HepG2 (cell line): ENCODE results near the gene CASP3. TPM values are rescaled to one million over a fixed set of nuclear protein-coding genes. Genes with fewer than 3 reads are reported as not detected.

ENCODE experiments used
- ATAC-seq: fragments of 200-7000 bp; cut with Tn5 transposase; 3 replicates; pipeline ENCODE4 v1.9.1; 2020; ENCODE audit warnings: mild to moderate bottlenecking, moderate library complexity
- BruUV-seq: library from RNA; stranded (reverse); fragments of 400-500 nt; replicated peaks from 2 replicates; lab custom pipeline; 2021; lab: Mats Ljungman, UMichigan
- CTCF ChIA-PET: fragments of 300-600 bp; formaldehyde crosslinking; extraction: SDS; loops from one replicate; lab custom pipeline; 2021; ENCODE audit warnings: low total read pairs, inconsistent platforms, low intra/inter-chr PET ratio; lab: Yijun Ruan, JAX
- POLR2A ChIA-PET: fragments of 350-600 bp; sonication (Branson Sonifier 250); formaldehyde crosslinking; loops from one replicate; lab custom pipeline; 2020; ENCODE audit warnings: antibody characterized with exemption, inconsistent platforms; lab: Yijun Ruan, JAX
- DNase-seq: peaks from one replicate; pipeline ENCODE4 v3.0.0-alpha.2; 2015; ENCODE audit warnings: low spot score
- FAIRE-seq: peaks from 3 replicates; lab custom pipeline; 2011; peaks lifted over from hg19 to GRCh38; lab: Jason Lieb, UNC
- H2AFZ ChIP-seq: one replicate; pipeline ENCODE4 v1.6.1; 2011; ENCODE audit warnings: low read length, inconsistent platforms
- H3K27ac ChIP-seq: fragments of 300-600 bp; 3 replicates; pipeline ENCODE4 v1.8.0; 2011; ENCODE audit warnings: mixed run types, mild to moderate bottlenecking, mixed read lengths, low read length, inconsistent platforms; ENCODE audit not compliant: insufficient read depth; ENCODE audit errors: extremely low read length
- H3K27me3 ChIP-seq, 2 experiments: fragments of 200-600 bp in 1 of 2; 2 replicates in 1 of 2; 3 replicates in 1 of 2; pipeline versions ENCODE4 v1.6.0 to v1.8.0; 2011; ENCODE audit warnings: low read length in 2 of 2, mild to moderate bottlenecking in 2 of 2, moderate library complexity in 2 of 2, inconsistent platforms in 1 of 2; ENCODE audit not compliant: insufficient read depth in 2 of 2, control insufficient read depth in 1 of 2
- H3K36me3 ChIP-seq, 2 experiments: fragments of 200-600 bp in 1 of 2; replicated peaks in 1 of 2; 2 replicates in 1 of 2; 3 replicates in 1 of 2; pipeline versions ENCODE4 v1.5.1 to v1.8.0; 2011; ENCODE audit warnings: low read length in 2 of 2, inconsistent platforms in 1 of 2; ENCODE audit not compliant: insufficient read depth in 2 of 2, control insufficient read depth in 1 of 2
- H3K4me1 ChIP-seq: 2 replicates; pipeline ENCODE4 v1.5.1; 2012; ENCODE audit warnings: low read length, inconsistent platforms; ENCODE audit not compliant: insufficient read depth
- H3K4me2 ChIP-seq: 2 replicates; pipeline ENCODE4 v1.6.0; 2011; ENCODE audit warnings: low read depth, low read length, inconsistent platforms
- H3K4me3 ChIP-seq, 3 experiments: fragments of 200-600 bp in 1 of 3; sonication (generic), shearing (Covaris generic) in 1 of 3; replicated peaks in 1 of 3; 2 replicates each; pipeline ENCODE4 v1.5.1; 2011 to 2016; ENCODE audit warnings: low read length in 3 of 3, inconsistent platforms in 2 of 3, low read depth in 2 of 3, mild to moderate bottlenecking in 2 of 3, control low read depth in 1 of 3, mixed read lengths in 1 of 3; ENCODE audit not compliant: insufficient read depth in 1 of 3
- H3K79me2 ChIP-seq: one replicate; pipeline ENCODE4 v1.6.1; 2011; ENCODE audit warnings: low read length, inconsistent platforms; ENCODE audit not compliant: insufficient read depth
- H3K9ac ChIP-seq: 2 replicates; pipeline ENCODE4 v1.6.0; 2011; ENCODE audit warnings: mild to moderate bottlenecking, low read depth, low read length, inconsistent platforms; ENCODE audit not compliant: insufficient read depth
- H3K9me3 ChIP-seq: 2 replicates; pipeline ENCODE4 v1.5.1; 2012; ENCODE audit warnings: mild to moderate bottlenecking, low read length
- H4K20me1 ChIP-seq: 2 replicates; pipeline ENCODE4 v1.6.0; 2011; ENCODE audit warnings: inconsistent platforms, mild to moderate bottlenecking, low read length, moderate library complexity; ENCODE audit not compliant: insufficient read depth
- STAG1 ChIP-seq: sonication (generic); formaldehyde crosslinking; IDR thresholded peaks from 2 replicates; pipeline ENCODE4 v1.4.0; 2020; ENCODE audit warnings: missing genetic modification reagents
- ZFP36L1 ChIP-seq: sonication (generic); formaldehyde crosslinking; IDR thresholded peaks from 2 replicates; pipeline ENCODE4 v1.8.0; 2022; ENCODE audit warnings: mild to moderate bottlenecking, missing genetic modification reagents, moderate library complexity
- WGBS: methylation state at CpG from one replicate; pipeline ENCODE4 v1.1.6; 2017; ENCODE audit warnings: low lambda C conversion rate; 5-methylcytosine and 5-hydroxymethylcytosine counted together
- in situ Hi-C: cut with HindIII; loops from 2 replicates; pipeline ENCODE4 v1.10.0; 2017; ENCODE audit warnings: low pct_unique_long_range_greater_than_20kb; ENCODE audit not compliant: extremely low pct_ligation_motif_present
- intact Hi-C: fragments of 100-400 bp; cut with micrococcal nuclease; formaldehyde crosslinking; loops from one replicate; pipeline ENCODE4 v1.10.0; 2022; ENCODE audit not compliant: unreplicated experiment
- polyA plus RNA-seq, 8 experiments: library from polyadenylated mRNA; depleted of rRNA in 3 of 8; stranded (reverse) in 7 of 8; unstranded in 1 of 8; fragments of >200 nt; fragmentation: Illumina TruSeq in 4 of 8; extraction: Trizol in 4 of 8; gene quantifications; 2 replicates each; pipeline versions ENCODE4 v1.2.1 to v1.2.3, GENCODE V29; 2011 to 2016; ENCODE audit warnings: low read depth in 4 of 8, missing spikeins in 1 of 8, mixed read lengths in 1 of 8; ENCODE audit not compliant: insufficient read depth in 1 of 8
- total RNA-seq, 5 experiments: library from RNA; depleted of rRNA; stranded (reverse); fragments of >200 nt; fragmentation: Illumina TruSeq; extraction: Trizol; gene quantifications; 2 replicates each; pipeline ENCODE4 v1.2.3, GENCODE V29; 2016; ENCODE audit warnings: low read depth in 1 of 5
- TF ChIP-seq, protein P1 (sequence below): sonication (generic); formaldehyde crosslinking; IDR thresholded peaks from 2 replicates; pipeline ENCODE4 v1.5.1; 2020; ENCODE audit warnings: mild to moderate bottlenecking, missing genetic modification reagents, borderline replicate concordance

Gene CASP3
- total and polyA plus RNA-seq, 2 of the 13 experiments (the other 11 are each of a cell fraction or from before 2014, with no cell fraction given): 26.0 to 77.8 TPM

DNA sequence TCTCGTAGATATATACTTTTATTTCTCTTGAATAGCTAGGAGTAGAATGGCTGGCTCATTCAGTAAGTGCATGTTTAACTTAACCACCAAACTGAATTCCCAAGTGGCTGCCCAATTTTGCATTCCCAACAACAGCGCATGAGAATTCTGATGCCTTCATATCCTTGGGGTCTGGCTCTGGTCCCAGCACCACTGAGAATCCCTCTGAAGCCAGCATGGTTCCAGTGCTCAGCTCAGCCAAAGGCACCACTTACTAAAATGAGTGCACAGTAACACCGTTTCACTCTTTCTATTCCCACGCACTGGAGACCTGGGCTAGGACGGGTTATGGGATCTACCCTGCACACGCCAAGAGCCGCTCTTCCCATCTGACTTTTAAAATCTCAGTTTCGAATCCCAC lies 60.4 kb downstream of the CASP3 start:
- H3K4me3 ChIP-seq: no peak overlapping the region
- no peaks in the 10 kb centered on the region for H3K4me1 ChIP-seq
- H3K36me3 ChIP-seq: no peaks in the 10 kb centered on the region
- H4K20me1 ChIP-seq: no peaks in the 10 kb centered on the region
- no peaks in the 10 kb centered on the region for H3K27me3 ChIP-seq
- ATAC-seq (no peak), DNase-seq (no peak), FAIRE-seq (no peak)
- TF ChIP-seq ZFP36L1 (CRISPR knock-in tag): no peak
- no peak for TF ChIP-seq STAG1
- TF ChIP-seq, protein P1, sequence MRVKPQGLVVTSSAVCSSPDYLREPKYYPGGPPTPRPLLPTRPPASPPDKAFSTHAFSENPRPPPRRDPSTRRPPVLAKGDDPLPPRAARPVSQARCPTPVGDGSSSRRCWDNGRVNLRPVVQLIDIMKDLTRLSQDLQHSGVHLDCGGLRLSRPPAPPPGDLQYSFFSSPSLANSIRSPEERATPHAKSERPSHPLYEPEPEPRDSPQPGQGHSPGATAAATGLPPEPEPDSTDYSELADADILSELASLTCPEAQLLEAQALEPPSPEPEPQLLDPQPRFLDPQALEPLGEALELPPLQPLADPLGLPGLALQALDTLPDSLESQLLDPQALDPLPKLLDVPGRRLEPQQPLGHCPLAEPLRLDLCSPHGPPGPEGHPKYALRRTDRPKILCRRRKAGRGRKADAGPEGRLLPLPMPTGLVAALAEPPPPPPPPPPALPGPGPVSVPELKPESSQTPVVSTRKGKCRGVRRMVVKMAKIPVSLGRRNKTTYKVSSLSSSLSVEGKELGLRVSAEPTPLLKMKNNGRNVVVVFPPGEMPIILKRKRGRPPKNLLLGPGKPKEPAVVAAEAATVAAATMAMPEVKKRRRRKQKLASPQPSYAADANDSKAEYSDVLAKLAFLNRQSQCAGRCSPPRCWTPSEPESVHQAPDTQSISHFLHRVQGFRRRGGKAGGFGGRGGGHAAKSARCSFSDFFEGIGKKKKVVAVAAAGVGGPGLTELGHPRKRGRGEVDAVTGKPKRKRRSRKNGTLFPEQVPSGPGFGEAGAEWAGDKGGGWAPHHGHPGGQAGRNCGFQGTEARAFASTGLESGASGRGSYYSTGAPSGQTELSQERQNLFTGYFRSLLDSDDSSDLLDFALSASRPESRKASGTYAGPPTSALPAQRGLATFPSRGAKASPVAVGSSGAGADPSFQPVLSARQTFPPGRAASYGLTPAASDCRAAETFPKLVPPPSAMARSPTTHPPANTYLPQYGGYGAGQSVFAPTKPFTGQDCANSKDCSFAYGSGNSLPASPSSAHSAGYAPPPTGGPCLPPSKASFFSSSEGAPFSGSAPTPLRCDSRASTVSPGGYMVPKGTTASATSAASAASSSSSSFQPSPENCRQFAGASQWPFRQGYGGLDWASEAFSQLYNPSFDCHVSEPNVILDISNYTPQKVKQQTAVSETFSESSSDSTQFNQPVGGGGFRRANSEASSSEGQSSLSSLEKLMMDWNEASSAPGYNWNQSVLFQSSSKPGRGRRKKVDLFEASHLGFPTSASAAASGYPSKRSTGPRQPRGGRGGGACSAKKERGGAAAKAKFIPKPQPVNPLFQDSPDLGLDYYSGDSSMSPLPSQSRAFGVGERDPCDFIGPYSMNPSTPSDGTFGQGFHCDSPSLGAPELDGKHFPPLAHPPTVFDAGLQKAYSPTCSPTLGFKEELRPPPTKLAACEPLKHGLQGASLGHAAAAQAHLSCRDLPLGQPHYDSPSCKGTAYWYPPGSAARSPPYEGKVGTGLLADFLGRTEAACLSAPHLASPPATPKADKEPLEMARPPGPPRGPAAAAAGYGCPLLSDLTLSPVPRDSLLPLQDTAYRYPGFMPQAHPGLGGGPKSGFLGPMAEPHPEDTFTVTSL: no peak
- 85% methylated on average over 8 of the region's 8 CpGs for WGBS
- BruUV-seq: no TSS peak
- no peak overlapping the region for H3K4me2 ChIP-seq
- no peak overlapping the region for H2AFZ ChIP-seq
- H3K27ac ChIP-seq: no peak overlapping the region
- ChIA-PET POLR2A (interaction anchor here (0.9 kb wide), 1 partner anchor 30 kb away, joined by 3 read pairs; no protein-coding TSS in a partner anchor), CTCF (no interaction called here)
- H3K79me2 ChIP-seq: no peaks in the 10 kb centered on the region
- in situ Hi-C loops: no loop called here
- no peaks in the 10 kb centered on the region for H3K9me3 ChIP-seq
- H3K9ac ChIP-seq: no peak overlapping the region
- intact Hi-C loops: no loop called here
